ENCODE results near the gene MALT1. TPM values are rescaled to one million over a fixed set of nuclear protein-coding genes. Genes with fewer than 3 reads are reported as not detected.
"Not testable (repeated sequence)": the region's sequence is repeated elsewhere in the genome, so short reads cannot be mapped to it uniquely, and the experiment has no call there.

MALT1 gene
- polyA plus RNA-seq, 1 donor: 14.2 TPM

DNA sequence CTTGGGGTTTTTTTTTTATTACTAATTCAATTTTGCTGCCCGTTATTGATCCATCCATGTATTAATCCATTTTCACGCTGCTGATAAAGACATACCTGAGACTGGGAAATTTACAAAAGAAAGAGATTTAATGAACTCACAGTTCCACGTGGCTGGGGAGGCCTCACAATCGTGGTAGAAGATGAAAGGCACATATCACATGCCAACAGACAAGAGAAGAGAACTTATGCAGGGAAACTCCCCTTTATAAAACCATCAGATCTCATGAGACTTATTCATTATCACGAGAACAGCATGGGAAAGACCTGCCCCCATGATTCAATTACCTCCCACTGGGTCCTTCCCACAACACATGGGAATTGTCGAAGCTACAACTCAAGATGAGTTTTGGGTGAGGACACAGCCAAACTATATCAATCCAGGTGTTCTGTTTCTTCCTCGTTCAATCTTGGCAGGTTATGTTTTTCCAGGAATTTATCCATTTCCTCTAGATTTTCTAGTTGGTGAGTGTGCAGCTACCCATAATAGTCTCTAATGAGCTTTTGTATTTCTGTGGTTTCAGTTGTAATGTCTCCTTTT, 18.0 kb upstream of the MALT1 start:
- DNase-seq (ENCODE audit: low read depth): not testable (repeated sequence)

DNA sequence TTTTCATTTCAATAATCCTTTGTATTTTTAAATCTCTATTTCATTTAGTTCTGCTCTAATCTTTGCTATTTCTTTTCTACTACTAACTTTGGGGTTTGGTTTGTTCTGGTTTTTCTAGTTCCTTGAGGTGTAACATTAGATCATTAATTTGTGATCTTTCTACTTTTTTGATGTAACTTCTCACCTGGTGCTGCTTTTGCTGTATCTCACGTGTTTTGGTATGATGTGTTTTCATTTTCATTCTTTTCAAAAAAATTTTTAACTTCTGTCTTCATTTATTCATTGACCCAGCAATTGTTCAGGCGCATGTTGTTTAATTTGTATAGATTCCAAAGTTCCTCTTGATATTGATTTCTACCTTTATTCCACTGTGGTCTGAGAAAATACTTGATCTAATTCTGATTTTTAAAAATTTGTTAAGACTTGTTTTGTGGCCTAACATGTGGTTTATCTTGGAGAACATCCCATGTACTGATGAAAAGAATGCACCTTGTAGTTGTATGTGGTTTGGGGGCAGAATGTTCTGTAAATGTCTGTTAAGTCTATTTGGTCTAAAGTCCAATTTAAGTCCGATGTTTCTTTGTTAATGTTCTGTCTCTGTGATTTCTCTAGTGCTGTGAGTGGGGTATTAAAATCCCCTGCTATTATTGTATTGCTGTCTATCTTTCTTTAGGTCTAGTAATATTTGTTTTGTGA, 17.3 kb upstream of the MALT1 start:
- no peak for DNase-seq (ENCODE audit: low read depth)

- no peak for DNase-seq (ENCODE audit: low read depth)
Observed at GRCh38 chr18:58654896-58655614, 16.2 kb upstream of the MALT1 start.

- no peak for DNase-seq (ENCODE audit: low read depth)
Observed at GRCh38 chr18:58657081-58657480, 14.2 kb upstream of the MALT1 start.

- no peak for DNase-seq (ENCODE audit: low read depth)
Observed at GRCh38 chr18:58657494-58657893, 13.8 kb upstream of the MALT1 start.

GRCh38 chr18:58659691-58660090, 11.6 kb upstream of the MALT1 start:
- no peak for DNase-seq (ENCODE audit: low read depth)

DNA sequence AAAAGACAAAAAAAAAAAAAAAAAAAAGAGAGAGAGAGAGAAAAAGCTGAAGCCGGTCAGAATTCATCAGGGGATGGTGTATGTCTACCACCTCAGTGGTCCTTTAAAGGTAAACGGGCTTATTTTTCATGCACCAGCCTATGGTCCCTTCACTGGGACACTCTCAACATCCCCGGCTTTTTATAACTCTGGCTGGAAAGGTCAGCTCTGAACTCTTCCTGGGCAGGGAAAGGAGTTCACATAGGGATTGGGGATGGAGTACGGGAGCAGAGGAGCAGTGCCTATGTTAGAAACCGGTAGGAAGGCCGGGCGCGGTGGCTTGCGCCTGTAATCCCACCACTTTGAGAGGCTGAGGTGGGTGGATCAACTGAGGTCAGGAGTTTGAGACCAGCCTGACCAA, 10.3 kb upstream of the MALT1 start:
- no peak for DNase-seq (ENCODE audit: low read depth)

DNA sequence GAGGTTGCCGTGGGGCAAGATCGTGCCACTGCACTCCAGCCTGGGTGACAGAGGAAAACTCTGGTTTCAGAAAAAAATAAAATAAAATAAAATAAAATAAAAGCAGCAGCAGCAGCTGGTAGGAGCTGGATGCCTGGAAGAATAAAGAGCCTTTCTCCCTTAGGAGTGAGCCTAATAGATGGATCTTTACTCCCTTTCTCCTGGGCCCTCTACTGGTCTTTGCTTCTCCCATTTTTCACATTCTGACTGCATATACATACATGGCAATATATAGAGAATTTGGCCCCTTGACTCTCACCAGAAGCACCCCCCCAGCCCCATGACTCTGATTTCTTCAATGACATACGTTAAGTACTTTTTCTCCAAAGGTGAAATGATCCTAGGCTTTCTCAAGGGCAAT, 9.8 kb upstream of the MALT1 start:
- DNase-seq (ENCODE audit: low read depth): no peak

DNA sequence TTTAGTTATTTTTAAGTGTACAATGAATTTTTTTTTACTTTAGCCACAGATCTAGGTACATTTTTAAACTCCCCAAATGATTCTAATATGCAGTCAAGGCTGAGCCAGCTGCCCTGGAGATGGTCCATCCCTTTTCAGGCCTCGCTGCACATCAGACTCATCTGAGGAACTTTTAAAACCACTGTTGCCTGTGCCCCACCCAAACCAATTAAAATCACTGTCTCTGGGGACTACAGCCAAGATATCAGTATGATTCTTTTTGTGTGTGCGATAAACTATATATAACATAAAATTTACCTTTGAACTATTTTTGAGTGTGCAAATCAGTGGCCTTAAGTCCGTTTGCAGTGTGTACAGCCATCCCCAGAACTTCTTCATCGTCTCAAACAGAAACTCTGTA, 9.1 kb upstream of the MALT1 start:
- no peak for DNase-seq (ENCODE audit: low read depth)

DNA sequence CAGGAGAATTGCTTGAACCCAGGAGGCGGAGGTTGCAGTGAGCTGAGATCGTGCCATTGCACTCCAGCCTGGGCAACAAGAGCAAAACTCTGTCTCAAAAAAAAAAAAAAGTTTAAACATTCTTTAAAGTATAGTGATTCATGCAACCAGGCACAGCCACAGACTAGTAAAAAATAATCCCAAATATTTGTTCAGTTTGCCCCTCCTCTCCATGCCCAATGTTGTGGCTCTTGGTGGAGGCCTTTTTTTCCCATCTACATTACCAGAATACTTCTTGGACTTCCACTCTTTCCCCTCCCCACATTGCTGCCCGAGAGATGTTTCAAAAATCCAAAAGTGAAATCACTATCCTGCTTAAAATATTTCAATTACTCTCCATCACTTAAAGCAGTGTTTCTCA, 5.1 kb upstream of the MALT1 start:
- DNase-seq (ENCODE audit: low read depth): no peak

GRCh38 chr18:58668211-58668610, 3.1 kb upstream of the MALT1 start:
- no peak for DNase-seq (ENCODE audit: low read depth)

DNA sequence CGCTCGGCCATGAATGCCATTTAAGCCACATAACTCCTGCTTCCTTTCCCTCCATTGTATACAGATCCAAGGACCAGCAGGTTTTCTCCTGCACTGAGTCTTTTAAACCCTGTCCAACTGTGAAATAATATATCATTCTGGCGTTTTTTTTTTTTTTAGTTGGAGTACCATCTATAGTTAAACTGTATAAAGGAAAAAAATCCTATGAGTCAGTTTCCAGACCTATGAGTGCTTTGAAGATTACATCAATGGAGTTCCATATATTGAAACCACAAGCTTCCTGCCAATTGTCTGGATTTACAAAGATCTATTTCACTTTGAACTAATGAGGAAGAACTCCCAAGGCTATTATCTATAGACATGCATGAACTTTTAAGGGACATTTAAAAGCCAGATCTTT, 2.4 kb upstream of the MALT1 start:
- DNase-seq (ENCODE audit: low read depth): no peak

- no peak for DNase-seq (ENCODE audit: low read depth)
Observed at GRCh38 chr18:58669731-58670378, 1.4 kb upstream of the MALT1 start.

DNA sequence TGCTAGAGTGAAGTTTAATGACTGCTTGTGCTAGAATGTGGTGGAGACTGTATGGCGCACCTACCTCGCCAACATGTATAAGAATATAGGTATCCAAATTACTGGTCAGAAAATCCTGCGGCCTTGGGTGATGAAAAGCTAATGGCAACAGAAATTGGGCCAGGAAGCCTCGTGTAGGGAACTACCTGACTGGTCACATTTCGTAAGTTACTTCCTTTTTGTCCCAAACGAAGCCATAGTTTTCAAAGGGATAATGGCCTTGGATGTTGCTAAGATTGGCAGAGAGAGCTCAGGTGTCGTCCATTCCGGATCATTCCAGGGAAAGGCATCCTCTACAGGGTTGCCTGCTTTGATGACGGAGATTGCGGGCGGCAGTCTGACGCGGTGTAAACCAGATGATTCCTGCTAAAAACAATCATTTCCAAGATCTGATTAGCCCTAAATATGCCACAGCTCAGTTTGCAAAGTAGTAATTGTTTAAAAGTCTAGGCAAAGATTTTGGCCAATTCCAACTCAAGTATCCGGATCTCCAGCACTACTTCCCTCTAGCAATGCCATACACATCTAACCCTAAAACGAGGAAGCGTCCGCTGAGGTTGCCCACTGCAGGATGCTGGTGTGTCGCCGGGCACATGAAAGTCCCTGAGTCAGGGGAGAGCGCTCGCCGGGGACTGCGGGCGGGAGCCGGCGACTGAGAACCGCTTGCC, 708 bp upstream of the MALT1 start:
- no peak for DNase-seq (ENCODE audit: low read depth)

- DNase-seq (ENCODE audit: low read depth): no peak
Observed at GRCh38 chr18:58671632-58672564, 633 bp downstream of the MALT1 start.

DNA sequence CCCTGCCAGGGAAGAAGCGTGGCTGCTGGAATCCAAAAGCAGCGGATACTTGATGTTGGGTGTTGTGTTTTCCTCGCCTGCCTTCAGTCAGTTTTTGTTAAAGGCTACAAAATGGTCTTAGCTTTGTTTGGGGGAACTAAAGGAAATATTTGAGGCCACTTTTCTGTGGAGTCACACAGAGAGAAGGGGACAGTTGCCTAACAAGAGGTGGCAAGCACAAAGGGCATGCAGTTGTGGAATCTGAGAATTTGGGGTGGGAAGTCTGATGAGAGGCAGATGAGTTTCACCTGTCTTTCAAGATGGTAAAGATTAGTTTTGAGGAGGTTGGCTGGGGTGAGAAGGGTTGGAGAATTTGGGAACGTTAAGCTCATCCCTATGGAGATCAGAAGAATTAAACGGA, 2.9 kb downstream of the MALT1 start:
- DNase-seq (ENCODE audit: low read depth): no peak

DNA sequence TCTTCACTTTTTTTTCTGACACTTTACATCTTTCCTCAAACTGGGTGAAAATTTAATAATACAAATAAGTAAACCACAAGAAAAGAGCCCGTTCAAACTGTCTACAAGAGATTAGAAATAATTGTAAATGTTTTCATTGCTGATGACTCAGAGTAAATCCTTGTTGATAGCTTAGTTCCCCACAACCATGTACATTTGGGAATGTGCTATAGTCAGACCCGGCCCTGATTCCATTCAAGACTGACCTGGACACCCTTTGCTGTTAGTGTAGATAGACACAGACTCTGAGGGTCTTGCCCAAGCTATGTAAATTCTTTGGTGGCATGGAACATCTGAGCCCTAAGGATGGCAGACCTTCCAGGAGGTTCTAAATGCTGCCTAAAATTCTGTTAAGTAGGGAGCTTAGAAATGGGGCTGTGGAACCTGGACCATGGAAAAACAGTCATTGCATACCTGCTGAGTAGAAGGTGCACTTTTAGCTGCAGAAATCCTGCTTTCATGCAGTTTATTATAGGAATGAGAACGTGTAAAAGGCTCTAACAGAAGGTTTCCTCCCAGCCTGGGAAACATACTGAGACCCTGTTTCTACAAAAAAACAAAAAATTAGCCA, 3.7 kb downstream of the MALT1 start:
- no peak for DNase-seq (ENCODE audit: low read depth)

GRCh38 chr18:58676270-58676669, 5.0 kb downstream of the MALT1 start:
- DNase-seq (ENCODE audit: low read depth): no peak

DNA sequence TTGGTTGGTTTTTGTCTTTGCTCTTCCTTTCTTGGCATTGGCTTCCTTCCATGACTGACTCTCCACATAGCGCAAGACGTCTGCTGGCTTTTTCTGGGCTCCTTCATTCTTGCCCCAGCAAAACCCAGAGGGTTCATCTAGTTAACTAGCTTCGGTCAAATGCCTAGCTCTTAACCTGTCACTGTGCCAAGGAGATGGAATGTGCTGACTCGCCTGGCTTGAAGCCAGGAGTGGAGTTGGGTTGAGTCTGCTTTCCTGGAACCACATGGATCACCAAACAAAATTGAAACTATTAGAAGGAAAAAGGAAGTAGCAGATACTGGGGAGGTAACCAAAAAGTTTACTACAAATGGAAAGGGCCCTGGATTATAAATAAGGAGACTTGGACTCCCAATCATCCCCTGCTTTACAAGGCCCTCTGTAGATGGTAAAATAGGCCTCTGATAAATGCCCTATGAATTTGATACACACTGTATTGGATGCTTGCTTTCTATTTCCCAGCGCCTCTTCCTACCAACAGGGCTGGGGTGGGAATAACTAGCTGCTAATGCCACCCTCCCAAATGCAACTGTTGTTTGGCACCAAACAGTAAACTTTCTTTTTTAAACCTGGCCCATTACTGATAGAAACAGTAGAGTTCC, 11.3 kb downstream of the MALT1 start:
- DNase-seq (ENCODE audit: low read depth): no peak

DNA sequence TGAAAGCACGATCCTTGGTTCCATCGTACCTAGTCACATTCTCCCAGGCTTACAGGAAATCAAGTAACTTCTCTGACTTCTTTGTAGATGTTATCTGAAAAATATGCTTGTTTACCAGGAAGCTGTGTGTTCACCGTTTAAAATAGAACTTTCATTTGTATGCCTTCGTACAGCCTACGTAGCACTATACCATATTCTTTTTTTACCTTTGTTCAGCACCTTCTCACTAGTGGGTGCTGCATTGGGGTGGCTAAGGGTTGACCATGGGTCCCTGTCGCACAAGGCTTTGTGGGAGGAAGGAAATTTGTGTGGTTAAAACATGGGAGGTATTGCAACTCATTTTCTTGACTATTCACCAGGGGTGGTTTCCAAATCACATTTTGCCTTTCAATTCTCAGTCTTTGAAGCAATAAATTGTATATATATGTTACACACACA, 16.6 kb downstream of the MALT1 start:
- DNase-seq (ENCODE audit: low read depth): no peak
